Activated gamma-delta T cell treated with anti-CD3 and anti-CD28 coated beads, Interleukin-2, amount 50 U/mL, for 16 hours (primary cell): ENCODE data around the gene SORCS2.

Source experiments
- DNase-seq: peaks from one replicate; pipeline ENCODE4 v3.0.0-alpha.2; 2020; ENCODE audit warnings: low read depth

SORCS2 gene

DNA sequence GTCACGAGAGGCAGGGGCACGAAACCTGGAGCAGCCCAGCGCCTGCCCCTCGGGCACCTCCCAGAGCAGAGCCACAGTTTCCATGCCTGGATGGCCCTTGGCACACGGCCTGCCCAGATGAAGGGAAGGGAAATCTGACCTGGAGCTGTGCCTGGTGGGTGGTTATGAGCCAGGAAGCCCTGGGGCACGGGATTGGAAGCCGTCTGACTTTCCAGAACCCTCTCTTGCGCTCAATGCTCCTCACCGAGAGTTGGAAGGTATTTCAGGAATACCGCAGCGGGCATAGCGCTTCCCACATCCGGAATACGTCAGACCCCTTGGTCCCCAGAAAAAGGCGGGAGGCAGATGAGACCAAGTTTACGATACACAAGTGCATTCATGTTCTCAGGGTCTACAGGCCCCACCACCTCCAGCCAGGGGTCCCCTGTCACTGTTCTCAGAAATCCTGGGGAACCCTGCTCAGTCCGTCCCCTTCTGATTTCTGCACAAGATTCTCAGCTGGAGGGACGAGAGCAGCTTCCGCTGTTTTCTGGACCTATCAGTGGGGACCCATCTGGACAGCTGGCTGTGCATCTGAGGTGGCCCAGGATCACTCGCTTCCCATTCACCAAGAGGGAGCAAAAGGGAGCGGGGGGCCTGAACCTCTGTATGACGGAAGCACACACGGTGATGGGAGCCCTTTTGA lies 574.5 kb downstream of the SORCS2 start:
- DNase-seq: no peak

DNA sequence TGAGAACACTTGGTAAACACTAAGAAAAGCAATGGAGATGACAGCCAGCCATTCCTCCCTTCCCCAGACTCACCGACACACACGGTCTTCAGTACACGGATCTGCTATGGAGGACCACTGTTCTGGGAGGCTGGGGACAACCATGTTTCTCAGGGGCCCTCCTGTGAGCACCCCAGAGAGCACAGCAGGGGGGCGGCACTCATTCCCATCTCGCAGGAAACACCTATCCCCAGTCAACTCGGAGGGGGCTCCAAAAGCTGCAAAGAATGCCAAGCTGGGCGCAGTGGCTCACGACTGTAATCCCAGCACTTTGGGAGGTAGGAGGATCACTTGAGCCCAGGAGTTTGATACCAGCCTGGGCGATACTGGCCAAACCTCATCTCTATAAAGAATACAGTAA lies 575.2 kb downstream of the SORCS2 start:
- DNase-seq: no peak

DNA sequence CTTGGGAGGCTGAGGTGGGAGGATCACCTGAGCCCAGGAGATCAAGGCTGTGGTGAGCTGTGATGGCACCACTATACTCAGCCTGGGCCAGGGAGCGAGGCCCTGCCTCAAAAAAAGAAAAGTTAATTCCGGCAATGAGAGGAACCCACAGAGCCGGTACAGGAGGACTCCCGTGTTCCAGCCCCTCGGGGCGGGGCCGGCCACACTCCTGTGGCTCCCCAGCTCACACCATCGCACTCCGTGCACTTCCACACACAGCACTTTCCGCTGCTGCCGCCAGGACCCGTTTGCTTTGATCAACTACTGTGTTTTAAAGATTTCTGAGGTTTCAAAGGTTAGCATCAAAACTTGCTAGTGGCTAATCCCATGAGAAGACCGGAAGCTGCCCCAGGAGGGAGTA lies 575.6 kb downstream of the SORCS2 start:
- no peak for DNase-seq

DNA sequence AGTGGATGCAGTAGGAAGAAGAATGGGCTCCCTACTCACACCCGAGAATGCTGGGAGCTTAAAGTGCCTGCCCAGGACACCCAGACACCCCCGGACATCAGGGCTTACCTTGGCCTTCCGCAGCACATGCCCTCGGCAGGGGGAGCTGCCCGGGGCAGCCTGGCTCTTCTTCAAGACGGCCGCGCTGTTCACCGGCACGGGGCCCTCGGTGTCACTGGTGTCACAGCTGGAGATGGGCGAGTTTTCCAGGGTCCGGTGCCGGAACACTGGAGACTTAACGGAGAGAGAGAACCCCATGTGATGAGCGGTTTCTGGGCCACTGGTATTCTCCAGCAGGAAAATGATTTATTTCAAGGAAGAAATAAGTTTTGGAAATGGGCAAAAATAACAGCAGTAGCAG lies 576.4 kb downstream of the SORCS2 start:
- DNase-seq: no peak

DNA sequence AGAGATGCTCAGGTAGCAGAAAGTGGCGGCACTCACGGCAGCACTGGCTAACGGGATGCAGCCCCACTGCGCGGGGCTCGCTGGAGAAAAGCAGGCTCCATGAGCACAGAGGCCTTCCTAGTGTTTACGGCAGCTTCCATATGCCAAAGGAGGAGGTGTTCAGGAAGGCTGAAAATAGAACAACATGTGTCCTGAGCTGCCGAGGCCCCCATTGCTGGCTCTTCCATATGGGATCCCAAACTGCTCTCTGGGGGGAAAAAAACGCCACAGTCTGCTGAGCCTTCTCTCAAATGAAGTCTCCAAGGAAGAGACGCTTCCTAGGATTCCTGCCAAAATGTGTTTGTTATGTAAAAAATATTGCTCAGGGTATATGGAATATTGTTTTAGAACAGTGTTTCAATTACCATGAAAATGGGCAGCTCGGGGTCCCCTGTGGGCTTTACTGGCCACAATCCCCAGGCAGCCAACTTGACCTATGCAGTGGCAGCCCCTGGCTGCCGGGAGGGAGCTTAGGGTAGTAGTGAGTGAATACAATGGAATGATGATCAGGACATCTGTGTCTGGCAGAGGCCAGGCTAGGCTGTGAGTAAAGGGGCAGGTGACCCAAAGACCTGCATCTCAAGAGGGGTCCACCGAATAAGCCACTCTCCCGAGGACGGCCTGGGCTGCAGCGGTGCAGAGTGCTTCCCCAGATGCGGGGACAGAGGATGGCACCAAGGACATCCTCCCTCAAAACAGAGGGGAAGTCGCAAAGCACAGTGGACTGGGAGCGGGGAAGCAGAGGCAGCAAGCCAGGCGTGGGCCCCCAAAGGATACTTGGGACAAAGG lies 577.3 kb downstream of the SORCS2 start:
- no peak for DNase-seq

DNA sequence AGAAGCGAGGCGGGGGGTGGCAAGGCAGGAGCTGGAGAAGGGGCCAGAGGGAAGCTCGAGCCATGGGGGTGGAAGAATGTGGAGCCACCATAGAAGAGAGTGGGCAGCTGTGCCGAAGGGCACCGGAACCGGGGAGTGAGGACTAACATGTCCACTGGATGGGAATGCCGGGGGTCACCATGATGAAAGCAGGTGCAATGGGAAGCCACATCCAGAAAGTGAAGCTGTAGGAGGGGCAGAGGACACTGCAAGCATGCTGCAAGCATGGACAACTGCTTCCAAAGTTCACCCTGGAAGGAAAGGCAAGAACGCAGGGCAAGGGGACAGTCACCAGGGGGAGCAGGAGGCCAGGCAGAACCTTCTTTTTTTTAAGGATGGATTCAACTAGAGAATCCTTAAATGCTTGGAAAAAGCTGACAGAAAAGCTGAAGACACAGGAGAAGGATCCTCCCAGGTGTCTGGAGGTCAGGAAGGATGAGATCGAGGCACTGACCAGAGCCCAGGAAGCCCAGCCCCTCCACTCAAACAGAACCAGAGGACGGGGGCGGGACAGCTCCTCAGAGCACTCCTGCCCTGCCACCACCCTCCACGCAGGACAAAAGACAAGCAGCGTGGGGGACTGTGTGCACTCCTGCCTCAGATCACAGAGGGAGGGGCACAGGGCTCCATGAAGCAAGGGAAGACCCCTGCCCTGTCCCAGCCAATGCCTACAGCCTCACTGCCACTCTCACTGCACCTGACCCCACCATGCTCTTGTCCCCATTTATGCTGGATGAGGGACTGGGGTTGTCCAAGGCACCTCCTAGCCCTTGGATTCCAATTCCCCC lies 578.1 kb downstream of the SORCS2 start:
- no peak for DNase-seq

DNA sequence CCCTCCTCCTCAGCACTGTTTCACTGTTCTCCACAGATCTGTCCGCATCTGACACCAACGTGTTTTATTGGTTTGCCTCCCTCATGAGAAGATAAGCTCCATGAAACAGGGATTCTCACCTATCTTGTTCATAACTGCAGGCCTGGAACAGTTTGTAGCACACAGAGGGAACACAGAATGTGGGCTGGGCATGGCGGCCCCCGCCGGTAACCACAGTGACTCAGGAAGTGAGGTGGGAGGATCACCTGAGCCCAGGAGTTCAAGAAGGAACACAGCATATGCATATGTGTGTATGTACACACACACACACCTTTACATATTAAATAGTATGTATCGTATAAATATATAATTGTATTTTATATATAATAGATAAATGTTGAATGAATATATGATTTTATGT lies 578.7 kb downstream of the SORCS2 start:
- no peak for DNase-seq

DNA sequence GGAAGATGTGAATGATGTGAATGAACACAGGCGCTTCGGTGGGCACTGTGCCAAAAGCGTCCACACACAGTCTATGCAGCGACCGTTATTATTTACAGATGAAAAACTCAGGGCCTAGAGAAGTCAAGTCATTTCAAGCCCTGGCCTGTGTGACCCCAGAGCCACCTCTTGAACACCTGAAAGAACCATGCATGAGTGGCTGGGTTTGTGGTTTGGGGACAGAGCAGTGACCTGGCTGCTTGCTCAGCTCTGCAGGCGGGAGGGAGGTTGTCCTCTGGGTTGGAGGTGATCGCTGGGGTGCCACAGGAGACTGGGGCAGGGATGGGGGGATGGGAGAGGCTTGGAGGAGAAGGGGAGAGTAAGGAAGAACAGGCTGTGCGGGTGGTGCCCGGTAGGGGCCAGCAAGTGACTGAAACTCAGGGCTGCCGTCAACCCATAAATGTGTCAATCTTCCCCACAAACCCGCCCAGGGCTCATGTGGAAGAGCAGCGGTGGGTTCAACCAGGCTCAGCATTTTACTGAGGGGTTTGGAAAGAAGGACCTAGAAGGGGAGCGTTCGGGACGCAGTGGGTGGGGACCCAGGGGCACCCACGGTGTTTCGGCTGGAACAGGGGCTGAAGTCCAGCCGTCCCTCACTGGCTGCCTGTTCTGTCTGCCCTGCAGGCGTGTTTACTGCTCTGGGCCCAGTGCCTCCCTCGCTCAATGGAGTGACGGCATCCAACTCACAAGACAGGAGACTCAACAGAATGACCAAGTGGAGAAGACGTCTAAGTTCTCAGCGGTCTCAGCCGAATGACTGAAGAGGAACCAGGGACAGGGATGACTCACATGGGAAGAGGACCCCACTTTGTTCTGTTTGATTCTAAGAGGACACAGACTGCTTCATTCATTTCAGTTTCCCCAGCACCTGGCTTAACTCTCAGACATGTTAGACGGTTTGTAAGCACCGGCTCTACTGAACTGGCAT lies 579.5 kb downstream of the SORCS2 start:
- no peak for DNase-seq

DNA sequence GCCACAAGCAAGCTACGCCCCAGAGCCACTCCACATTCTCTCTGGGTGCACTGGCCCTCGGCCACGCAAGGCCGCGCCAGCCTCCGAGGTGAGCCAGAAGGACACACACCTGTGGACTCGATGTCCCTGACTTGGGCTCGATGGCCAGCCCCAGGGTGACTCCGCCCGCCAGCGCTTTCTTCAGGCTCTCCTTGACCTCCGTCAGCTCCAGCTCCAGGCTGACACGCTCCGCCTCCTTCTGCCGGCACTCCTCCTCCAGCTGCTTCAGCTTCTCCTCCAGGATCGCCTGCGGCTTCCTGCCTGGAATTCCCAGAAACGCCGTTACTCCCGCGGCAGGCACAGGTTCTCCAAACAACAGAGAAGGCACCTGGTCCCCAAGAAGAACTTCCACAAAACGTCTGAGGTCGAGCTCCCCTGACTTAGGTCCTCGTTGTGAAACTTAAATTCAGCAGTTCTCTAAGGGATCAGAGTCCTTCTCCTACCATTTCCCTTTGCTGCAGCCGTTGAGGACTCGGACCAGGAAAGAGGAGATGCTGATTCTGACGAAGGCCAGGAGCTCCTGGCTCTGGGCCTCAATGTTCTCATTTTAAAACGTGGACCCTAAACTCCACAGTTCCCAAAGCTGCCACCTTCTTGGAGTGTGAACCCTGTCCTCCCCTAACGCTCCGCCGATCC lies 580.5 kb downstream of the SORCS2 start:
- no peak for DNase-seq

DNA sequence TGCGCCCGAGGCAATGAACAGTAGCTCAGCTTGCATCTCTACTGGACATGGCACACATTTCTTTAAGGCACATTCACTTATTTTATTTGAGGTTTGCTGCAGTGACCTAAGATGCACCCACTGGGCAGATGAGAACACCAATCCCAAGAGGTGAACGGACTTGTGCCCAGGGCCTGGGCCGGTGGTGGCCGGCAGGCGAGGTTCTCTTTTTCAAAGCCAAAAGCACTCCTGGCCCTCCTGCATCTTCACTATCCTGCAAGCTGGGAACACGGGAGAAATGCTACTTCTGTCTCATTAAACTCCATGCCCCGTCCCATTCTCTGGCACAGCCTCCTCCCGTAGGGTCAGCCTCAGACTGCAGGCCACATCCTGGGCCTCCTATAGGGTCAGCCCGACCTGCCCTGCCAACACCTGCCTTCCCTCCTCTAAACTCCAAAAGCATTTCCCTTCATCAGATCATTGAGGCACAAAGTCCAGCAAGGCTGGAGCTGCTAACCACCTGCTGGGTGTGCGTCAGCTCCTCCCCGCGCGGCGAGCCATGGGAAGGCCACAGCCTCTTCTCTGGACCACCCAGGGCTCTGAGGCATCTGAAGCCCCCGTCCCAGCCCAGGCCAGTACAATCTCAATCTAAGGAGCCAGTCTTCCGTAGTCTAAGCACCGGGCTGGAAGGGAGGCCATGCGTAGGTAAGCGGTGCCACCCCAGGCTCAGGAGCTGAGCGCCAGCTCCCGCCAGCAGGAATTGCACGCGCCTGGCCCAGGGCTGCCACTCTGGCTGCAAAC lies 581.3 kb downstream of the SORCS2 start:
- DNase-seq: no peak

DNA sequence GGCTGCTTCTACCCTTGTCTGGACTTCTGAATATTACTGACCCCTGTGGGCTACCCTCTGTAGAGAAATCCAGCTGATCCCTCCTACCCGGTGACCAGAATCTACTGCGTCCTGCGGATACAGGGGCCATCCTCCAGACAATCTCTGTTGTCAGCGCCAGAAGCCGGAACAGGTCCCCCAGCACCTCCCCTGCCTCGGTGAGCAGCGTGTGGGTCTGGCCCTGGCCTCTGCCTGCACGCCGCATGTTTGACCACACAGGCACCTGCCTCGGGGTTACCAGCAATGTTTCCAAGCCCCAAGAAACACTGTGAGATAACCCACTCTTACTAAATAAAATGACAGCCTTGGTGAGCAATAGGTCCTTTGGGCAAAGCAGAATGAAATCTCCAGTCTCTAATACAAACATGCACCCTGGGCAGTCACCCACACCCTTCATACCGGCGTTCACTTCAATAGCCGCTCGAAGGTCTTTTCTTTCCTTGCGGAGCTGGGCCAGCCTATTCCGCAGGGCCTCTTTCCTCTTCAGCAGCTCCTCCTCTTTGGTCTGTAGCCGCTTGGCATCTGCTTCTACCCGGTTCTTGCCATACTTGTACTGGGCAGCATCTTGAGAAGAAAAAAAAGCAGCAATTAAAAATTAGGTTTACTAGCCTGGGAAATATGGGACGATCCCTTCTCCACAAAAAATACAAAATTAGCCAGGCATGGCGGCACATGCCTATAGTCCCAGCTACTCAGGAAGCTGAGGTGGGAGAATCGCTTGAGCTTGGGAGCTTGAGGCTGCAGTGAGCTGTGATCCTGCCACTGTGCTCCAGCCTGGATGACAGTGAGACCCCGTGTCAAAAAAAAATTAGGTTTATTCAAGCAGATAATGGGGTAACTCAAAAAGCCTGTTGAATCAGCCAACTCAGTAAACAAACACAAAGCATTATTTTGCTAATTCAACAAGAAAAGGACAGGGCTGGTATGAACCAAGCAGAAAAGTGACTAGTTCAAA lies 582.3 kb downstream of the SORCS2 start:
- no peak for DNase-seq

DNA sequence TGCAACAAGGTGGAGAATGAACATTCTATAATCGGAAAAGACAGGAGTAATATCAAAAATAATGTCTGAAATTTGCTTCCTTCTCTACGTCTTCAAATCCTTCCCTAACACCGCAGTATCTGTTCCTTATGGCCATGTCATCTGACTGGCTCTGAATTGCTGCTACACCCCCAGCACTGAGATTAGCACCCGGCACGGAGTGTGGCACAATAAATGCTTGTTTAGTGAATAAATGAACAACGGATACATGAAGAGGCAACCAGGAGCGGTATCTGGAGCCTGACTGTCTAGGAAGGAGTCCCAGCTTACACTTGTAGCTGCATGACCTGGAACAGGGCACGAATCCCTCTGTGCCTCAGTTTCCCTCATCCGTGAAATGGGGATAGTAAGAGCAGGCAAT lies 583.1 kb downstream of the SORCS2 start:
- DNase-seq: no peak

DNA sequence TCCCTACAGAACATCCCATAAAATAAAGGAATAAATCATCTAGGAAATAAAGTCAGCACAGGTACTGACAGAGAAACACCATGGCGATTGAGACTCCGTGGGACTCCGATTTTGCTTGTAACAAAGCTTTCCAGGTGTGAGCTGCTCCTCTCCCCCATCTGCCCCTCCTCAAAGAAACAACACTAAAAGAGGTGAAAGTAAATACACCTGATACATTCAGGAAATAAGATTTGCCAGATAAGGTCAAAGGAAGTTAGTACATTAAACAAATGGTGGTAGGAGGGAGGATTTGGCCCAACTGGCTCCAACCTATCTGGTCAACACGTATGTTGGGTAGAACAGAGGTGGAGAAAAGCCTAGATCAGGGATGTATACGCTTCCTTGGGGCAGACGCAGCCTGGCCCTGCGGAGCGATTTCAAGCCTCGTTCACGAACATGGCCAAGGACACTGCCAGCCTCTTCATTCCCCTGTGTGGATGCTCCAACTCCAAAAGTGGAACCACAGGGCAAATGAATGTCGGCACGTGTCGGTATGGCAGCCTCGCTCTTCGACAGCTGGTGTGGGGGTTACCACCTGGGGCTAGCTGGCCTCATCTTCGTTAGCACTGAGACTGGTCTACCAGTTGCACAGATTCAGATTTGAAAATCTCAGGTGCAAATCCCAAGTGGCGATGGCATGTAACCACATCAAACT lies 584.8 kb downstream of the SORCS2 start:
- DNase-seq: no peak

DNA sequence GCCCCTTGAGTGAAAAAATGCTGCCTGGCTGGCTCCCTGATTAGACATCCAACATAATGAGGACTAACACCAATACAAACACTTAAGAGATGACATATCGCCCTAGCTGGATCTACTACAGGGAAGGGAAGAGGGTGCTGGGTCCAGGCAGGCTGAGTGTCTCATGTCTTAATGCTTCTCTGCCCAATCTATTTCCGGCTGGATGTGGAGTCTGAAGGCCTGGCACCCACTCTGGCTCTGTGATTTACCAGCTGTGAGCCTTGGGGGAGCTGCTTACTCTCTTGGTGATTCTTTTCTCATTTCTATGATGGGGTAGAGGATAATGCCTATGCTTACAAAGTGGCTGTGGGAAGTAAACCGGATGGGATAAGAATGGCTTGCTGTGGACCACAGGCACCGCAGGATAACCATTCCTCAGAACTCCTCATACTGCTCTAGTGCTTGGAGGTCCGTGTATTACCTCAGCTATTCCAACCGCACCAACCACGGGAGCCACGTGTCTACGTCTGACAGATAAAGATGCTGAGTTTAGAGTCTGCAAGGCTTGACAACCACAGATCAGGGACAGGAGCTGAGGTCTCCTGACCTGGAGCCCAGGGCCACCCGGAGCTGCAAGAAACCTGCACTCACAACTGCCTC lies 585.7 kb downstream of the SORCS2 start:
- no peak for DNase-seq

DNA sequence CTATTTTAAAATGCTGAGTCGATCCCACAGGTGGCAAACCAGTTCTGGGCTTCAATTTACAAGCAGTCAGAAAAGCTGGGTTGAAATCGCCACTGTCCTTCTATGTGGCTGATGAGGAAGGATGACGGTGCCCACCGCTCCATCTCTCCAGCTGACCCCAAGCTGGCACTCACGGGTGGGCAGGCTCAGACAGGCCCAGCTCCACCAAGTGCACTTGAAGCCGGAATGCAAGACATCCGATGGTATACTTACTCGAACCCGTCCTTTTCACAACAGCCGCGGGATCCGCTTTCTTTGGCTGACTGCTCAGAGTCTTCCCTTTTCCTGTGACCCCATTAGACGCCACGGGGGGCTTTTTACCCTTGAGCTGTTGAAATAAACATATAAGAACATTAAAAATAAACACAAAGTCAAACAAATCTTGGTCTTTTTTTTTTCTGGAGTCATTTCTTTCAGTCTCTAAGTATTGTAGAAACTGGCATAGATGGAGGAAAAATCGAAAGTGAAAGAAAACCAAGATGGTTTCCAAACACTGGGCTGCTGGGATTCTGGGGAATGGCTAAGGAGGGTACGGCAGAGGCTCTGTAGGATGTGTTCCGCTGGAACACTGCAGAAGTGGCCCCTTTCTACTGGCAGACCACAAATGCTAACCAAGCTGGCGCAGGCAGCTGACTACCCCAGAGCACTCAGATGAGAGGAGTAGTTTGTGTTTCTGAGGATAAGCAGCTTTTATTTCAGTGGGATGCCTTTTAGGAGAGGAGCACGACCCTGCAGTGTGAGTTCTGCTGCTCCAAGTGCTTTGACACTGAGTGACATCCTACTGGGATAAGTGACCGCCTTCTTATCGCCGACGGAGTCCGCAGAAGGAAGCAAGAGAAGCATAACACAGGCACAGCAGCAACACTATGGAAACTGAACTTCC lies 586.4 kb downstream of the SORCS2 start:
- no peak for DNase-seq

DNA sequence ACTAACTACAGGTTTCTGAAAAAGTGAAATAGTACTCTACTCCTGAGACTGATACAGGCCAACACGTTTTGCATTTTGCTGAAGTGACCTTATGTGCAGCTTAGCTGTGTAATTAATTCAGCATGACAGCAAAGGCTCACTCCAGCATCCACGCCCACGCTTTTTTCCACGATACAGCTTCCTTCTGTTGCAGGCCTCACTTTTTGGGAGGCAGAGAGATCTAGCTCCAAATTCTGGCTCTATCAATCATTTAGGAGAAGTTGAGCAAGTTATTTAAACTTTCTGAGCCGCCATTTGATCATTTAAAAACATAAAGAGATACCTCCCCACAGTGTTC lies 587.1 kb downstream of the SORCS2 start:
- no peak for DNase-seq
